ENCODE data around the gene LSM5. TPM values are rescaled to one million over a fixed set of nuclear protein-coding genes. Genes with fewer than 3 reads are reported as not detected.

Gene LSM5
- total and polyA plus RNA-seq, 2 of the 4 experiments (the other 2 are of a cell fraction) = 5.0 to 26.5 TPM

GRCh38 chr7:32462977-32463376 lies 27.2 kb downstream of the LSM5 start:
- Histone ChIP-seq H3K36me3 (ENCODE audit: control insufficient read depth, insufficient read depth, low read length) (no peaks in the 10 kb centered on the region), H3K14ac (replicated peaks; ENCODE audit: low read depth, low read length) (no peak overlapping the region), H4K91ac (ENCODE audit: insufficient read depth, low read depth, low read length) (no peak overlapping the region), H3K79me1 (ENCODE audit: low read depth in 1 of 2, low read length in 2 of 2) (no peaks in the 10 kb centered on the region), H3K4me2 (ENCODE audit: low read depth, low read length) (no peak overlapping the region), H3K4me1 (ENCODE audit: control insufficient read depth, insufficient read depth, low read length) (no peaks in the 10 kb centered on the region), H4K20me1 (ENCODE audit: insufficient read depth, low read length) (no peaks in the 10 kb centered on the region), H2BK15ac (ENCODE audit: low read depth, low read length) (no peak overlapping the region), H3K4ac (ENCODE audit: low read depth, low read length) (no peak overlapping the region), H2AK5ac (ENCODE audit: low read depth, low read length) (no peak overlapping the region), H3K4me3 (ENCODE audit: insufficient read depth, low read depth, low read length) (no peak overlapping the region), H3K27ac (ENCODE audit: insufficient read depth, low read length) (no peak overlapping the region), H4K5ac (ENCODE audit: low read depth, low read length) (no peak overlapping the region), H3K56ac (ENCODE audit: extremely low read depth, insufficient read depth, low read length) (no peak overlapping the region), H2BK5ac (ENCODE audit: low read depth, low read length, poor library complexity, severe bottlenecking) (no peak overlapping the region), H3K27me3 (ENCODE audit: control insufficient read depth, insufficient read depth, low read length) (no peaks in the 10 kb centered on the region), H2AFZ (replicated peaks; ENCODE audit: low read length, poor library complexity) (no peak overlapping the region), H3K23ac (ENCODE audit: low read depth, low read length) (no peak overlapping the region), H3K18ac (ENCODE audit: low read depth, low read length) (no peak overlapping the region), H2BK20ac (ENCODE audit: low read depth, low read length) (no peak overlapping the region), H3K9me3 (ENCODE audit: control insufficient read depth, insufficient read depth, low read length) (no peaks in the 10 kb centered on the region), H4K8ac (ENCODE audit: low read depth in 2 of 2, low read length in 2 of 2) (no peak overlapping the region), H3K9me1 (ENCODE audit: insufficient read depth, low read length) (no peaks in the 10 kb centered on the region), H2AK9ac (replicated peaks; ENCODE audit: low read depth, low read length, poor library complexity) (no peak overlapping the region), H3K9ac (ENCODE audit: low read depth, low read length) (no peak overlapping the region), H2BK120ac (ENCODE audit: low read depth, low read length) (no peak overlapping the region)
- no CpG with 5 or more reads among the region's 1 CpG for WGBS, 2 experiments (ENCODE audit: extremely low coverage in 2 of 2, insufficient read length in 1 of 2)
- in situ Hi-C loops (cut with MboI; ENCODE audit: low sequenced_read_pairs) (no loop called here), intact Hi-C loops (cut with micrococcal nuclease) (no loop called here), dilution Hi-C loops (cut with HindIII; ENCODE audit: low sequenced_read_pairs, unreplicated experiment) (no loop called here)
- ATAC-seq (ENCODE audit: low read depth) = no peak
- ChIA-PET POLR2A (ENCODE audit: unreplicated experiment) (no interaction called here), CTCF (interaction anchor here (0.6 kb wide), 1 partner anchor 76 kb away, joined by 3 read pairs; no protein-coding TSS in a partner anchor)
- TF ChIP-seq SMC3 (IDR thresholded peaks at IDR 0.05; ENCODE audit: low read depth, low read length) = no peak
- no peak for TF ChIP-seq MAFK (IDR thresholded peaks at IDR 0.05; ENCODE audit: low read depth, low read length)
- TF ChIP-seq ELK1 (IDR thresholded peaks at IDR 0.05; ENCODE audit: borderline replicate concordance, low read depth, low read length) = no peak
- TF ChIP-seq RFX5 (IDR thresholded peaks at IDR 0.05; ENCODE audit: low read depth, low read length) = no peak
- TF ChIP-seq CHD1 (IDR thresholded peaks at IDR 0.05; ENCODE audit: low read depth, low read length) = no peak
- no peak for TF ChIP-seq RCOR1 (IDR thresholded peaks at IDR 0.05; ENCODE audit: insufficient replicate concordance, low read length)
- DNase-seq = no peak
- no TSS peak for BruUV-seq (replicated peaks)
